H1 (cell line): ENCODE results near the gene TMEM129. TPM values are rescaled to one million over a fixed set of nuclear protein-coding genes. Genes with fewer than 3 reads are reported as not detected.

Source experiments
- ASH2L ChIP-seq: fragments of 200-600, 300-600 bp; sonication (generic); IDR thresholded peaks from one replicate; pipeline ENCODE4 v1.7.1; 2017; ENCODE audit warnings: low read length
- BRCA1 ChIP-seq: IDR thresholded peaks from 2 replicates; pipeline ENCODE4 v1.6.1; 2012; ENCODE audit warnings: low read depth, low read length, improper control_type of control experiment
- CBX8 ChIP-seq: fragments of 300-800, 300-1000 bp; sonication (generic); IDR thresholded peaks from 2 replicates; pipeline ENCODE4 v1.7.1; 2016; ENCODE audit warnings: low read depth, low read length, borderline replicate concordance
- CHD1 ChIP-seq: IDR thresholded peaks from 2 replicates; pipeline ENCODE4 v1.6.1; 2012; ENCODE audit warnings: low read depth, low read length, improper control_type of control experiment
- CREB1 ChIP-seq: IDR thresholded peaks from 2 replicates; pipeline ENCODE4 v1.6.1; 2012; ENCODE audit warnings: inconsistent platforms
- CTCF ChIP-seq, 3 experiments: IDR thresholded peaks; 1 replicate in 2 of 3; 2 replicates in 1 of 3; pipeline versions ENCODE4 v1.5.1 to v1.6.1; 2011; ENCODE audit warnings: low read length in 3 of 3, mild to moderate bottlenecking in 3 of 3, inconsistent platforms in 2 of 3, low read depth in 1 of 3, moderate library complexity in 1 of 3; ENCODE audit not compliant: insufficient read depth in 1 of 3; ENCODE audit errors: control extremely low read depth in 1 of 3
- EP300 ChIP-seq, 2 experiments: IDR thresholded peaks; 1 replicate in 1 of 2; 2 replicates in 1 of 2; pipeline ENCODE4 v1.6.1; 2011 to 2012; ENCODE audit warnings: low read depth in 2 of 2, low read length in 2 of 2, mild to moderate bottlenecking in 2 of 2, borderline replicate concordance in 1 of 2, inconsistent platforms in 1 of 2, moderate library complexity in 1 of 2
- FOSL1 ChIP-seq: IDR thresholded peaks from 2 replicates; pipeline ENCODE4 v1.6.1; 2011; ENCODE audit warnings: mild to moderate bottlenecking, low read depth, low read length, moderate library complexity; ENCODE audit not compliant: insufficient read depth
- GABPA ChIP-seq: IDR thresholded peaks from 2 replicates; pipeline ENCODE4 v1.6.1; 2011; ENCODE audit warnings: mild to moderate bottlenecking, low read length, moderate library complexity, borderline replicate concordance; ENCODE audit not compliant: insufficient read depth
- GTF2F1 ChIP-seq: IDR thresholded peaks from 2 replicates; pipeline ENCODE4 v1.6.1; 2012; ENCODE audit warnings: low read depth, low read length, improper control_type of control experiment, borderline replicate concordance
- JUND ChIP-seq: IDR thresholded peaks from 2 replicates; pipeline ENCODE4 v1.6.1; 2011; ENCODE audit warnings: mild to moderate bottlenecking, improper control_type of control experiment, low read length
- MAX ChIP-seq: IDR thresholded peaks from 2 replicates; pipeline ENCODE4 v1.6.1; 2012; ENCODE audit warnings: inconsistent platforms
- NANOG ChIP-seq: IDR thresholded peaks from 2 replicates; pipeline ENCODE4 v1.6.1; 2011; ENCODE audit warnings: low read length, low read depth, mild to moderate bottlenecking, inconsistent platforms; ENCODE audit not compliant: insufficient read depth, poor library complexity, severe bottlenecking
- PHF8 ChIP-seq: fragments of 200-600 bp; sonication (generic); conservative IDR thresholded peaks from 2 replicates; pipeline ENCODE4 v1.7.1; 2012; ENCODE audit warnings: low read depth, mild to moderate bottlenecking, inconsistent platforms, low read length, moderate library complexity
- POLR2AphosphoS5 ChIP-seq: IDR thresholded peaks from 2 replicates; pipeline ENCODE4 v1.6.1; 2011; ENCODE audit warnings: low read depth, low read length
- POU5F1 ChIP-seq: IDR thresholded peaks from 2 replicates; pipeline ENCODE4 v1.6.1; 2011; ENCODE audit warnings: low read depth, mild to moderate bottlenecking, low read length, moderate library complexity
- SIX5 ChIP-seq: IDR thresholded peaks from 2 replicates; pipeline ENCODE4 v1.6.1; 2011; ENCODE audit warnings: mild to moderate bottlenecking, low read depth, low read length
- SP1 ChIP-seq: IDR thresholded peaks from 2 replicates; pipeline ENCODE4 v1.6.1; 2011; ENCODE audit warnings: low read depth, low read length
- SUZ12 ChIP-seq: fragments of 200-600 bp; sonication (generic); IDR thresholded peaks from 2 replicates; pipeline ENCODE4 v1.6.1; 2012; ENCODE audit warnings: mild to moderate bottlenecking, inconsistent platforms, low read length, moderate library complexity, mixed read lengths
- TAF1 ChIP-seq: IDR thresholded peaks from 2 replicates; pipeline ENCODE4 v1.6.1; 2011; ENCODE audit warnings: mild to moderate bottlenecking, low read depth, low read length
- TBP ChIP-seq: IDR thresholded peaks from 2 replicates; pipeline ENCODE4 v1.6.1; 2011; ENCODE audit warnings: low read depth, low read length, improper control_type of control experiment
- TCF12 ChIP-seq: IDR thresholded peaks from 2 replicates; pipeline ENCODE4 v1.6.1; 2011; ENCODE audit warnings: low read depth, mild to moderate bottlenecking, low read length
- polyA plus RNA-seq, 7 experiments: library from polyadenylated mRNA; depleted of rRNA in 3 of 7; stranded (reverse) in 5 of 7; unstranded in 2 of 7; fragments of >200 nt in 5 of 7; fragments of 200-250 nt in 2 of 7; gene quantifications; 1 replicate in 5 of 7; 2 replicates in 1 of 7; 4 replicates in 1 of 7; pipeline versions ENCODE4 v1.2.1 to v1.2.3, GENCODE V29; 2011 to 2013; ENCODE audit warnings: missing spikeins in 2 of 7, mixed read lengths in 2 of 7
- total RNA-seq: library from RNA; stranded (reverse); fragmentation: NEBNext Ultra II Directional; extraction: Animal tissue kit (Norgen Biotek cat#: 25700); gene quantifications from 2 replicates; pipeline ENCODE4 v1.2.1, GENCODE V29; 2021

Gene TMEM129
- total and polyA plus RNA-seq, 2 of the 8 experiments (the other 6 are each of a cell fraction or from before 2014, with no cell fraction given), result 31.5 to 58.7 TPM

GRCh38 chr4:1721666-1722550 lies 785 bp upstream of the TMEM129 start (continued):
- TF ChIP-seq CTCF (IDR thresholded peaks at IDR 0.05; ENCODE audit: control extremely low read depth in 1 of 3, insufficient read depth in 1 of 3, low read depth in 1 of 3, low read length in 3 of 3) (no peak), CBX8 (no peak), GABPA (no peak), JUND (no peak), SP1 (0 out of 2 replicates have a peak, but pooled peaks have one; percentile 3), TBP (no peak), CHD1 (no peak), CREB1 (no peak), EP300 (IDR thresholded peaks at IDR 0.05; ENCODE audit: borderline replicate concordance in 1 of 2, low read depth in 2 of 2, low read length in 2 of 2) (no peak; a peak in 1 of 3 replicates), PHF8 (0 out of 2 replicates have a peak, but pooled peaks have one; percentile 17), SIX5 (no peak), ASH2L (no peak), GTF2F1 (no peak), BRCA1 (no peak), SUZ12 (no peak), FOSL1 (no peak), TAF1 (peak; percentile 9; the same call in 1 of the 2 replicates), POLR2AphosphoS5 (no peak), POU5F1 (no peak), TCF12 (no peak), MAX (peak; percentile 31; the same call in 1 of the 2 replicates), NANOG (no peak)
